Measurements from ENCODE around the gene SLC4A3.
"Not testable (repeated sequence)": the region's sequence is repeated elsewhere in the genome, so short reads cannot be mapped to it uniquely, and the experiment has no call there.

The SLC4A3 gene

GRCh38 chr2:219648963-219649362 lies 21.5 kb downstream of the SLC4A3 start:
- no peak for DNase-seq

- no peak for DNase-seq
Observed at GRCh38 chr2:219650426-219651248, 23.2 kb downstream of the SLC4A3 start.

GRCh38 chr2:219651656-219652055 lies 24.2 kb downstream of the SLC4A3 start:
- DNase-seq: not testable (repeated sequence)

- no peak for DNase-seq
Observed at GRCh38 chr2:219656526-219656925, 29.1 kb downstream of the SLC4A3 start.

- DNase-seq: no peak
Observed at GRCh38 chr2:219658196-219658846, 30.9 kb downstream of the SLC4A3 start.

GRCh38 chr2:219658874-219659273 lies 31.4 kb downstream of the SLC4A3 start:
- DNase-seq: no peak

- no peak for DNase-seq
Observed at GRCh38 chr2:219661197-219661954, 33.9 kb downstream of the SLC4A3 start.

GRCh38 chr2:219661955-219662395 lies 34.5 kb downstream of the SLC4A3 start:
- no peak for DNase-seq

GRCh38 chr2:219662566-219662965 lies 35.1 kb downstream of the SLC4A3 start:
- no peak for DNase-seq

GRCh38 chr2:219663116-219663762 lies 35.8 kb downstream of the SLC4A3 start:
- DNase-seq: no peak

- no peak for DNase-seq
Observed at GRCh38 chr2:219664041-219664440, 36.6 kb downstream of the SLC4A3 start.

- no peak for DNase-seq
Observed at GRCh38 chr2:219664944-219665343, 37.5 kb downstream of the SLC4A3 start.

- DNase-seq: no peak
Observed at GRCh38 chr2:219665926-219666325, 38.5 kb downstream of the SLC4A3 start.

- no peak for DNase-seq
Observed at GRCh38 chr2:219668316-219668715, 40.9 kb downstream of the SLC4A3 start.

- no peak for DNase-seq
Observed at GRCh38 chr2:219670386-219670785, 43.0 kb downstream of the SLC4A3 start.

GRCh38 chr2:219671279-219671678 lies 43.8 kb downstream of the SLC4A3 start:
- DNase-seq: no peak

GRCh38 chr2:219672406-219672805 lies 45.0 kb downstream of the SLC4A3 start:
- no peak for DNase-seq

GRCh38 chr2:219675221-219675620 lies 47.8 kb downstream of the SLC4A3 start:
- no peak for DNase-seq

GRCh38 chr2:219676586-219676985 lies 49.2 kb downstream of the SLC4A3 start:
- DNase-seq: no peak

- DNase-seq: no peak
Observed at GRCh38 chr2:219679041-219679440, 51.6 kb downstream of the SLC4A3 start.

- no peak for DNase-seq
Observed at GRCh38 chr2:219679571-219679970, 52.1 kb downstream of the SLC4A3 start.

GRCh38 chr2:219680958-219681693 lies 53.7 kb downstream of the SLC4A3 start:
- DNase-seq: no peak

All from NCI-H526 treated with DMSO at 0.1 percent for 48 hours (cell line).